ENCODE data around the gene MYH10.
A peak's percentile ranks its signal among the peaks of the same experiment; 100 is the strongest.

Gene MYH10

GRCh38 chr17:8506145-8506544 lies 124.4 kb downstream of the MYH10 start:
- whole genome bisulfite sequencing = 95% methylated on average over 14 of the region's 14 CpGs
- Histone ChIP-seq H3K9me3 (ENCODE audit: control insufficient read depth, low read length) (no peaks in the 10 kb centered on the region), H3K27me3 (ENCODE audit: control insufficient read depth in 1 of 2, insufficient read depth in 1 of 2, low read length in 2 of 2) (no peaks in the 10 kb centered on the region)

GRCh38 chr17:8504460-8505207 lies 125.9 kb downstream of the MYH10 start:
- Histone ChIP-seq H3K9ac (ENCODE audit: low read length) (no peak overlapping the region), H3K4ac (ENCODE audit: low read depth in 1 of 2, low read length in 2 of 2) (no peak overlapping the region), H3K4me2 (ENCODE audit: low read length, poor library complexity, severe bottlenecking) (no peak overlapping the region), H3K9me3 (ENCODE audit: control insufficient read depth, low read length) (no peaks in the 10 kb centered on the region), H3K4me3 (ENCODE audit: insufficient read depth in 1 of 2, low read depth in 1 of 2, low read length in 2 of 2) (no peak overlapping the region), H2BK12ac (ENCODE audit: low read length in 2 of 2) (no peak overlapping the region), H3K36me3 (ENCODE audit: control insufficient read depth in 1 of 2, insufficient read depth in 2 of 2, low read depth in 1 of 2, low read length in 2 of 2) (peaks cover 51 to 70% of the 10 kb centered on the region in 2 experiments), H3K14ac (ENCODE audit: low read length in 2 of 2) (no peak overlapping the region), H3K79me1 (replicated peaks; ENCODE audit: low read length, poor library complexity, severe bottlenecking) (peaks cover 13% of the 10 kb centered on the region), H2AK5ac (ENCODE audit: low read length, severe bottlenecking) (no peak overlapping the region), H3K18ac (ENCODE audit: low read depth in 1 of 2, low read length in 2 of 2) (no peak overlapping the region), H2BK5ac (ENCODE audit: low read depth, low read length, poor library complexity, severe bottlenecking) (no peak overlapping the region), H4K91ac (ENCODE audit: low read length) (no peak overlapping the region), H3K4me1 (ENCODE audit: control insufficient read depth, insufficient read depth, low read depth, low read length) (peaks cover 5% of the 10 kb centered on the region), H2BK120ac (ENCODE audit: low read depth, low read length) (no peak overlapping the region), H3K23ac (ENCODE audit: low read length in 2 of 2) (no peak overlapping the region), H3K27me3 (ENCODE audit: control insufficient read depth in 1 of 2, insufficient read depth in 1 of 2, low read length in 2 of 2) (no peaks in the 10 kb centered on the region), H3K27ac (ENCODE audit: low read length, poor library complexity, severe bottlenecking) (no peak overlapping the region), H4K8ac (ENCODE audit: low read length) (no peak overlapping the region), H2AFZ (ENCODE audit: low read depth, low read length) (no peak overlapping the region), H2BK15ac (ENCODE audit: low read depth, poor library complexity, severe bottlenecking) (no peak overlapping the region)
- 98% methylated on average over 18 of the region's 18 CpGs for WGBS
- DNase-seq = no peak

More at GRCh38 chr17:8506145-8506544, 124.4 kb downstream of the MYH10 start:
- H2BK120ac ChIP-seq (ENCODE audit: low read depth, low read length) = no peak overlapping the region
- no peak overlapping the region for H3K4ac ChIP-seq (ENCODE audit: low read depth in 1 of 2, low read length in 2 of 2)
- no peak overlapping the region for H2AK5ac ChIP-seq (ENCODE audit: low read length, severe bottlenecking)
- H3K4me3 ChIP-seq (ENCODE audit: insufficient read depth in 1 of 2, low read depth in 1 of 2, low read length in 2 of 2) = peak overlapping the region in 1 of 2 experiments; percentile 61
- H3K18ac ChIP-seq (ENCODE audit: low read depth in 1 of 2, low read length in 2 of 2) = no peak overlapping the region
- peaks cover 5% of the 10 kb centered on the region for H3K4me1 ChIP-seq (ENCODE audit: control insufficient read depth, insufficient read depth, low read depth, low read length)
- H3K14ac ChIP-seq (ENCODE audit: low read length in 2 of 2) = no peak overlapping the region
- no peak overlapping the region for H4K91ac ChIP-seq (ENCODE audit: low read length)
- no peak overlapping the region for H2BK15ac ChIP-seq (ENCODE audit: low read depth, poor library complexity, severe bottlenecking)
- no peak overlapping the region for H3K4me2 ChIP-seq (ENCODE audit: low read length, poor library complexity, severe bottlenecking)
- no peak overlapping the region for H2AFZ ChIP-seq (ENCODE audit: low read depth, low read length)
- peaks cover 15% of the 10 kb centered on the region for H3K79me1 ChIP-seq (replicated peaks; ENCODE audit: low read length, poor library complexity, severe bottlenecking)
- peak overlapping the region; percentile 74 for H3K9ac ChIP-seq (ENCODE audit: low read length)
- H2BK12ac ChIP-seq (ENCODE audit: low read length in 2 of 2) = no peak overlapping the region
- H4K8ac ChIP-seq (ENCODE audit: low read length) = no peak overlapping the region
- DNase-seq = no peak
- peaks cover 42 to 61% of the 10 kb centered on the region in 2 experiments for H3K36me3 ChIP-seq (ENCODE audit: control insufficient read depth in 1 of 2, insufficient read depth in 2 of 2, low read depth in 1 of 2, low read length in 2 of 2)
- no peak overlapping the region for H3K23ac ChIP-seq (ENCODE audit: low read length in 2 of 2)
- H3K27ac ChIP-seq (ENCODE audit: low read length, poor library complexity, severe bottlenecking) = no peak overlapping the region
- no peak overlapping the region for H2BK5ac ChIP-seq (ENCODE audit: low read depth, low read length, poor library complexity, severe bottlenecking)

GRCh38 chr17:8503807-8504206 lies 126.7 kb downstream of the MYH10 start:
- Histone ChIP-seq H2BK5ac (ENCODE audit: low read depth, low read length, poor library complexity, severe bottlenecking) (no peak overlapping the region), H3K79me1 (replicated peaks; ENCODE audit: low read length, poor library complexity, severe bottlenecking) (peaks cover 12% of the 10 kb centered on the region), H3K14ac (ENCODE audit: low read length in 2 of 2) (no peak overlapping the region), H2BK12ac (ENCODE audit: low read length in 2 of 2) (no peak overlapping the region), H2AFZ (ENCODE audit: low read depth, low read length) (no peak overlapping the region), H2BK120ac (ENCODE audit: low read depth, low read length) (no peak overlapping the region), H3K9me3 (ENCODE audit: control insufficient read depth, low read length) (no peaks in the 10 kb centered on the region), H3K9ac (ENCODE audit: low read length) (no peak overlapping the region), H3K27ac (ENCODE audit: low read length, poor library complexity, severe bottlenecking) (no peak overlapping the region), H3K23ac (ENCODE audit: low read length in 2 of 2) (no peak overlapping the region), H3K4ac (ENCODE audit: low read depth in 1 of 2, low read length in 2 of 2) (no peak overlapping the region), H4K91ac (ENCODE audit: low read length) (no peak overlapping the region), H3K27me3 (ENCODE audit: control insufficient read depth in 1 of 2, insufficient read depth in 1 of 2, low read length in 2 of 2) (no peaks in the 10 kb centered on the region), H2AK5ac (ENCODE audit: low read length, severe bottlenecking) (no peak overlapping the region), H2BK15ac (ENCODE audit: low read depth, poor library complexity, severe bottlenecking) (no peak overlapping the region), H3K4me2 (ENCODE audit: low read length, poor library complexity, severe bottlenecking) (no peak overlapping the region), H3K18ac (ENCODE audit: low read depth in 1 of 2, low read length in 2 of 2) (no peak overlapping the region), H4K8ac (ENCODE audit: low read length) (no peak overlapping the region), H3K4me1 (ENCODE audit: control insufficient read depth, insufficient read depth, low read depth, low read length) (peaks cover 5% of the 10 kb centered on the region), H3K4me3 (ENCODE audit: insufficient read depth in 1 of 2, low read depth in 1 of 2, low read length in 2 of 2) (no peak overlapping the region), H3K36me3 (ENCODE audit: control insufficient read depth in 1 of 2, insufficient read depth in 2 of 2, low read depth in 1 of 2, low read length in 2 of 2) (peaks cover 51 to 71% of the 10 kb centered on the region in 2 experiments)
- no peak for DNase-seq
- 96% methylated on average over 9 of the region's 9 CpGs for WGBS

GRCh38 chr17:8503368-8503767 lies 127.2 kb downstream of the MYH10 start:
- H3K4me1 ChIP-seq (ENCODE audit: control insufficient read depth, insufficient read depth, low read depth, low read length) = peaks cover 5% of the 10 kb centered on the region
- H2BK12ac ChIP-seq (ENCODE audit: low read length in 2 of 2) = no peak overlapping the region
- H3K9me3 ChIP-seq (ENCODE audit: control insufficient read depth, low read length) = no peaks in the 10 kb centered on the region
- no peak overlapping the region for H3K27ac ChIP-seq (ENCODE audit: low read length, poor library complexity, severe bottlenecking)
- no peak overlapping the region for H3K4ac ChIP-seq (ENCODE audit: low read depth in 1 of 2, low read length in 2 of 2)
- H3K14ac ChIP-seq (ENCODE audit: low read length in 2 of 2) = no peak overlapping the region
- H3K27me3 ChIP-seq (ENCODE audit: control insufficient read depth in 1 of 2, insufficient read depth in 1 of 2, low read length in 2 of 2) = no peaks in the 10 kb centered on the region
- no peak overlapping the region for H2AFZ ChIP-seq (ENCODE audit: low read depth, low read length)
- H4K8ac ChIP-seq (ENCODE audit: low read length) = no peak overlapping the region
- no peak overlapping the region for H3K18ac ChIP-seq (ENCODE audit: low read depth in 1 of 2, low read length in 2 of 2)
- no peak overlapping the region for H2BK15ac ChIP-seq (ENCODE audit: low read depth, poor library complexity, severe bottlenecking)
- H2BK5ac ChIP-seq (ENCODE audit: low read depth, low read length, poor library complexity, severe bottlenecking) = no peak overlapping the region
- no peak overlapping the region for H2AK5ac ChIP-seq (ENCODE audit: low read length, severe bottlenecking)
- peak; percentile 26 for DNase-seq
- H2BK120ac ChIP-seq (ENCODE audit: low read depth, low read length) = no peak overlapping the region
- 79% methylated on average over 6 of the region's 6 CpGs for WGBS
- H3K4me2 ChIP-seq (ENCODE audit: low read length, poor library complexity, severe bottlenecking) = no peak overlapping the region
- no peak overlapping the region for H3K23ac ChIP-seq (ENCODE audit: low read length in 2 of 2)
- H3K4me3 ChIP-seq (ENCODE audit: insufficient read depth in 1 of 2, low read depth in 1 of 2, low read length in 2 of 2) = no peak overlapping the region
- no peak overlapping the region for H4K91ac ChIP-seq (ENCODE audit: low read length)
- peaks cover 49 to 70% of the 10 kb centered on the region in 2 experiments for H3K36me3 ChIP-seq (ENCODE audit: control insufficient read depth in 1 of 2, insufficient read depth in 2 of 2, low read depth in 1 of 2, low read length in 2 of 2)
- no peak overlapping the region for H3K9ac ChIP-seq (ENCODE audit: low read length)
- H3K79me1 ChIP-seq (replicated peaks; ENCODE audit: low read length, poor library complexity, severe bottlenecking) = peaks cover 9% of the 10 kb centered on the region
